Liver (tissue), 9 donors: ENCODE results near the gene ACCS. TPM values are rescaled to one million over a fixed set of nuclear protein-coding genes. Genes with fewer than 3 reads are reported as not detected.

Source experiments
- DNase-seq: peaks from one replicate; pipeline ENCODE4 v3.0.0-alpha.2; 2017; ENCODE audit warnings: low spot score
- H3K27ac ChIP-seq, 2 donors: one replicate each; pipeline ENCODE4 v1.7.0; 2013; ENCODE audit warnings: inconsistent platforms in 2 of 2, low read length in 2 of 2, control low read depth in 1 of 2, low read depth in 1 of 2, mild to moderate bottlenecking in 1 of 2
- H3K27me3 ChIP-seq, 4 donors: one replicate each; pipeline versions ENCODE4 v1.6.1 to v1.7.0; 2013; ENCODE audit warnings: low read length in 3 of 4, inconsistent platforms in 1 of 4, mild to moderate bottlenecking in 1 of 4, moderate library complexity in 1 of 4; ENCODE audit not compliant: control insufficient read depth in 4 of 4, insufficient read depth in 4 of 4
- H3K36me3 ChIP-seq, 4 donors: one replicate each; pipeline versions ENCODE4 v1.6.1 to v1.7.0; 2013; ENCODE audit warnings: low read length in 3 of 4, mild to moderate bottlenecking in 3 of 4, low read depth in 1 of 4, moderate library complexity in 1 of 4; ENCODE audit not compliant: control insufficient read depth in 4 of 4, insufficient read depth in 3 of 4
- H3K4me1 ChIP-seq, 4 donors: one replicate each; pipeline versions ENCODE4 v1.6.1 to v1.7.0; 2013; ENCODE audit warnings: low read length in 3 of 4, mild to moderate bottlenecking in 3 of 4, moderate library complexity in 1 of 4; ENCODE audit not compliant: control insufficient read depth in 4 of 4, insufficient read depth in 4 of 4
- H3K4me3 ChIP-seq, 3 donors: one replicate each; pipeline versions ENCODE4 v1.6.1 to v1.7.0; 2013; ENCODE audit warnings: low read length in 3 of 3, control low read depth in 1 of 3, low read depth in 1 of 3, mild to moderate bottlenecking in 1 of 3
- H3K9ac ChIP-seq, 2 donors: one replicate each; pipeline ENCODE4 v1.7.0; 2013; ENCODE audit warnings: low read length in 2 of 2, mild to moderate bottlenecking in 2 of 2, moderate library complexity in 2 of 2, control low read depth in 1 of 2, low read depth in 1 of 2
- H3K9me3 ChIP-seq, 4 donors: one replicate each; pipeline versions ENCODE4 v1.6.1 to v1.7.0; 2013; ENCODE audit warnings: low read length in 3 of 4; ENCODE audit not compliant: control insufficient read depth in 4 of 4
- ATF3 ChIP-seq: IDR thresholded peaks from 2 replicates; pipeline ENCODE4 v1.6.1; 2016; ENCODE audit warnings: antibody characterized with exemption
- EGR1 ChIP-seq, 2 donors: IDR thresholded peaks; 2 replicates each; pipeline ENCODE4 v1.6.1; 2016 to 2018; ENCODE audit warnings: antibody characterized with exemption in 2 of 2, low read depth in 2 of 2
- FOXA1 ChIP-seq: IDR thresholded peaks from 2 replicates; pipeline ENCODE4 v1.6.1; 2016; ENCODE audit warnings: antibody characterized with exemption
- FOXA2 ChIP-seq: IDR thresholded peaks from 2 replicates; pipeline ENCODE4 v1.6.1; 2016; ENCODE audit warnings: antibody characterized with exemption
- GABPA ChIP-seq, 2 donors: IDR thresholded peaks in 1 of 2; conservative IDR thresholded peaks in 1 of 2; 2 replicates each; pipeline ENCODE4 v1.6.1; 2016; ENCODE audit warnings: antibody characterized with exemption in 2 of 2, mild to moderate bottlenecking in 1 of 2, moderate library complexity in 1 of 2
- HNF4A ChIP-seq, 2 donors: conservative IDR thresholded peaks; 2 replicates each; pipeline ENCODE4 v1.6.1; 2016; ENCODE audit warnings: antibody characterized with exemption in 2 of 2, mild to moderate bottlenecking in 2 of 2
- MAX ChIP-seq: IDR thresholded peaks from 2 replicates; pipeline ENCODE4 v1.6.1; 2016; ENCODE audit warnings: antibody characterized with exemption
- NR2F2 ChIP-seq: IDR thresholded peaks from 2 replicates; pipeline ENCODE4 v1.6.1; 2016; ENCODE audit warnings: antibody characterized with exemption
- RAD21 ChIP-seq, 2 donors: IDR thresholded peaks; 2 replicates each; pipeline ENCODE4 v1.6.1; 2016; ENCODE audit warnings: antibody characterized with exemption in 2 of 2, mild to moderate bottlenecking in 2 of 2
- RXRA ChIP-seq, 2 donors: IDR thresholded peaks; 2 replicates each; pipeline ENCODE4 v1.6.1; 2017 to 2018; ENCODE audit warnings: antibody characterized with exemption in 2 of 2, mild to moderate bottlenecking in 1 of 2
- TAF1 ChIP-seq: conservative IDR thresholded peaks from 2 replicates; pipeline ENCODE4 v1.6.1; 2016; ENCODE audit warnings: antibody characterized with exemption, mild to moderate bottlenecking
- YY1 ChIP-seq: IDR thresholded peaks from 2 replicates; pipeline ENCODE4 v1.6.1; 2016; ENCODE audit warnings: antibody characterized with exemption, mild to moderate bottlenecking
- ZBTB33 ChIP-seq: IDR thresholded peaks from 2 replicates; pipeline ENCODE4 v1.6.1; 2016; ENCODE audit warnings: antibody characterized with exemption
- WGBS: extraction: QIAGEN DNeasy Blood & Tissue Kit; methylation state at CpG from one replicate; pipeline ENCODE4 v1.1.7; 2013; 5-methylcytosine and 5-hydroxymethylcytosine counted together
- polyA plus RNA-seq, 2 donors: library from polyadenylated mRNA; stranded (reverse) in 1 of 2; unstranded in 1 of 2; fragments of 200-250 nt in 1 of 2; fragments of >200 nt in 1 of 2; fragmentation: Nextera tagmentation in 1 of 2; extraction: Ambion mirVana in 1 of 2; gene quantifications; one replicate each; pipeline versions ENCODE4 v1.2.1 to v1.2.3, GENCODE V29; 2013 to 2015
- total RNA-seq, 2 donors: library from RNA; depleted of rRNA; stranded (reverse); fragments of >200 nt; gene quantifications; one replicate each; pipeline ENCODE4 v1.2.3, GENCODE V29; 2014
- donor health status: healthy.
- donor health status: healthy.
- donor health status: healthy.
- donor health status: healthy.
- donor health status: healthy.

ACCS gene
- total and polyA plus RNA-seq, 4 donors: 8.7 to 17.5 (median 10.9) TPM

- peak; percentile 24 for DNase-seq
- H3K27me3 ChIP-seq: no peaks in the 10 kb centered on the region
- no peaks in the 10 kb centered on the region for H3K36me3 ChIP-seq
- no peak for TF ChIP-seq ATF3
- peak; percentile 14 for TF ChIP-seq NR2F2
- H3K9ac ChIP-seq: no peak overlapping the region
- no peaks in the 10 kb centered on the region for H3K9me3 ChIP-seq
- H3K4me3 ChIP-seq: no peak overlapping the region
- H3K4me1 ChIP-seq: peaks cover 0 to 4% (median 2%) of the 10 kb centered on the region in 4 donors
- peak overlapping the region; percentile 26 to 59 for H3K27ac ChIP-seq
- 53% methylated on average over 3 of the region's 3 CpGs for WGBS
Measured at GRCh38 chr11:44033411-44033850, 32.6 kb upstream of the ACCS start.

GRCh38 chr11:44033856-44034255, 32.2 kb upstream of the ACCS start:
- peak; percentile 22 for DNase-seq
- TF ChIP-seq RAD21 (IDR thresholded peaks at IDR 0.05) (no peak), YY1 (no peak), EGR1 (IDR thresholded peaks at IDR 0.05; ENCODE audit: low read depth in 2 of 2) (no peak), ATF3 (no peak), ZBTB33 (no peak), NR2F2 (no peak), TAF1 (no peak), HNF4A (conservative IDR thresholded peaks at IDR 0.05) (no peak), GABPA (IDR thresholded peaks at IDR 0.05 in 1 of 2, conservative IDR thresholded peaks at IDR 0.05 in 1 of 2) (no peak), MAX (no peak)
- H3K36me3 ChIP-seq: no peaks in the 10 kb centered on the region
- H3K4me1 ChIP-seq: peaks cover 0 to 4% (median 2%) of the 10 kb centered on the region in 4 donors
- no peak overlapping the region for H3K9ac ChIP-seq
- no peak overlapping the region for H3K4me3 ChIP-seq
- no peaks in the 10 kb centered on the region for H3K27me3 ChIP-seq
- no peaks in the 10 kb centered on the region for H3K9me3 ChIP-seq
- 67% methylated on average over 3 of the region's 3 CpGs for WGBS
- peak overlapping the region; percentile 26 to 59 for H3K27ac ChIP-seq

- peak; percentile 19 for DNase-seq
- Histone ChIP-seq H3K27me3 (no peaks in the 10 kb centered on the region), H3K4me1 (peaks cover 0 to 4% (median 2%) of the 10 kb centered on the region in 4 donors), H3K36me3 (no peaks in the 10 kb centered on the region), H3K9me3 (no peaks in the 10 kb centered on the region), H3K27ac (no peak overlapping the region), H3K9ac (no peak overlapping the region), H3K4me3 (no peak overlapping the region)
- TF ChIP-seq FOXA1 (no peak), TAF1 (no peak), GABPA (IDR thresholded peaks at IDR 0.05 in 1 of 2, conservative IDR thresholded peaks at IDR 0.05 in 1 of 2) (no peak), RXRA (IDR thresholded peaks at IDR 0.05) (no peak), FOXA2 (no peak), ATF3 (no peak), RAD21 (IDR thresholded peaks at IDR 0.05) (no peak), EGR1 (IDR thresholded peaks at IDR 0.05; ENCODE audit: low read depth in 2 of 2) (no peak)
Measured at GRCh38 chr11:44034639-44035038, 31.4 kb upstream of the ACCS start.
